G401.6 (cell line): ENCODE data around the gene MLYCD.

Source experiments
- FAIRE-seq: peaks from 2 replicates; lab custom pipeline; 2012; peaks lifted over from hg19 to GRCh38; lab: Jason Lieb, UNC

MLYCD gene

DNA sequence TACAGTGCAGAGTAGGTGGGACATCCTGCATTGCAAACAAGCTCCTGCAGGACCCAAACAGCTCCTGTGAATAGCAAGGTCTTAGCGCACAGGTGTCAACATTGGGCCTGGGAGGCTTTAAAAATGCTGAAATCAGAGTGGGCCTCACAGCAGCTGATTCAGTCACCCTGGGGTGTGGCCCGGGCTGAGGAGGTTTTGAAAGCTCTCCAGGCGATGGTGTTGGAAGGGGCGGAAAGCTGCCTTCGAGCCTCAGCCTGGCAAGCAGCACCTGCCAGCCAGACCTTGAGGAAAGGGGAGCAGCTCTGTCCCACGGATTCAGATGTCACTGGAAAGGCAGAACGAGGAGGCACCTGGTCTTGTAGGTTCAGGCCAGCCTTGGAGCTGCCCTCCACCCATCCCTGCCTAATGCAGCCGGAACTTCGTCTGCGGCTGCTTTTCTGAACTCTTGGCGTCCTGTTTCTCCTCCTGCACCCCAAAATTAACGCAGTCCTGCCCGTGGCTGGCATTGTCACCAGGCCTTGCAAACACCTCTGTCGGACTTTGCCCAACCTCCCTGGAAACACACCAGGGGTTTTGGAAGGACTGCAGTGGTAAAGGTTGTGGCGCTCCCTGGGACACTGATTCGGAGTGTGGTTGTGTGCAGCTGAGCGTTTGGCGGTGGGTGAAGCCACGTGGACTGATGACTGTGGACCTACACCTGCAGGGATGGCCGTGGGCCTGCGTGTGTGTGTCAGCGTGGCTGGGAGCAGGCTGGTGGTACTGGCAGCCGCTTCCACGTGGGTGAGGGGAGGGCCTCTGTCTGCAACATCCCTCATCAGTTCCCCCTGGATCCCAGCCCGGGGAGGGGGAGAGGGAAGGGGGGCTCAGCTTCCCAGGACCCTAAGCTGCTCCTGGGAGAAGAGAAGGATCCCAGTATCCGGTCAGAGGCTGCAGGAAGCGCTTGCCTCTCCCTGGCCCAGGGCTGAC lies 72.5 kb downstream of the MLYCD start:
- no peak for FAIRE-seq

DNA sequence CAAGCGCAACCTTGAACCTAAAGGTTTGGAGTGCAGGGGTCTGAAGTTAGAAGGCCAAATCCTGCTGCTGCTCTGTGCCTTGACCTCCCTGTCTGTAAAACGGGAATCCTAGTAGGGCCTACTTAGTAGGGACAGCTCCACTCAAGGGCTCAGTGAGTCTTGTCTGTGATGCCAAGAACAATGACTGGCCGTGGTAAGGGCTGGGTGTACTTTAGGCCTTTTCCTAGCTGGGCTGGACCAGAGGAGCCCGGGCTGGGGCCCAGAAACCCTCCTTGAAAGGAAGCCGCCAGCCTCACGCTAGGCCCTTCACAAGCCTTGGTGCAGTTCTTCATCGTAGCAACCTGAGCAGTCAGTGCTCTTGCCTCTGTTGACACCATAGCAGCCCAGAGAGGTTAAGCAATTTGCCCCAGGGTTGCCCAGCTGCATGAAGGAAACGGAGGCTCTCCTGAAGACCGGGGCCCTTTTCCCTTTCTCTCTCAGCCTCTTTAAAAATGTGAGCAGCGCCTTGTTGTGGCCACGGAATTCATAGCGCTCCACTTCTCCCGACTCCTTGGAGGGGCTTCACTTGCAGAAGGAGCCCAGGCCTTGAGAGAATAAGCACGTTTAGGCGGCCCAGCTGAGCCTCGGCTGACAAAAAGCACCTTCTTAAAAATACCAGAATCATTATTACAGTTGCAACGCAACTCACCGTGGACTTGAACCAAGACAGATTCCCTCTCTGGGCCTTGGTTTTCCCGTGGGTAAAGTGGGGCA lies 73.5 kb downstream of the MLYCD start:
- no peak for FAIRE-seq

DNA sequence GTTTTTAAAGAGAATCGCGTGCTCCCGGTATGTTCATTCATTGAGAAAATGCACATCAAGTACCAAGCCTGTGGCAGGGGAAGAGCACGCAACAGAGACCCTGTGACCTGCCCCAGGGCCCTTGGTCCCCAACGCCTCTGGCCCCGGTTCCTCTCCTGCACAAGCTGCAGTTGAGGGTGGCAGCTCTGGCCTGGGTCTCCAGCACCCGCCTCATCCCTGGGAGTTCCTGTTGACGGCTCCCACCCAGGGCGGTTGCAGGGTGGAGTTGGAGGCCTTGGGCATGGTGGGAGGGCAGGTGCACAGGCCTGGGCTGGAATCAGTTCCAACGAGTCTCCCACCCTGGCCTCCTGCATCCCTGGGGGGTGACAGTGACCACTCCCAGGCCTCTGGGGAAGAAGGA lies 74.2 kb downstream of the MLYCD start:
- FAIRE-seq = no peak

DNA sequence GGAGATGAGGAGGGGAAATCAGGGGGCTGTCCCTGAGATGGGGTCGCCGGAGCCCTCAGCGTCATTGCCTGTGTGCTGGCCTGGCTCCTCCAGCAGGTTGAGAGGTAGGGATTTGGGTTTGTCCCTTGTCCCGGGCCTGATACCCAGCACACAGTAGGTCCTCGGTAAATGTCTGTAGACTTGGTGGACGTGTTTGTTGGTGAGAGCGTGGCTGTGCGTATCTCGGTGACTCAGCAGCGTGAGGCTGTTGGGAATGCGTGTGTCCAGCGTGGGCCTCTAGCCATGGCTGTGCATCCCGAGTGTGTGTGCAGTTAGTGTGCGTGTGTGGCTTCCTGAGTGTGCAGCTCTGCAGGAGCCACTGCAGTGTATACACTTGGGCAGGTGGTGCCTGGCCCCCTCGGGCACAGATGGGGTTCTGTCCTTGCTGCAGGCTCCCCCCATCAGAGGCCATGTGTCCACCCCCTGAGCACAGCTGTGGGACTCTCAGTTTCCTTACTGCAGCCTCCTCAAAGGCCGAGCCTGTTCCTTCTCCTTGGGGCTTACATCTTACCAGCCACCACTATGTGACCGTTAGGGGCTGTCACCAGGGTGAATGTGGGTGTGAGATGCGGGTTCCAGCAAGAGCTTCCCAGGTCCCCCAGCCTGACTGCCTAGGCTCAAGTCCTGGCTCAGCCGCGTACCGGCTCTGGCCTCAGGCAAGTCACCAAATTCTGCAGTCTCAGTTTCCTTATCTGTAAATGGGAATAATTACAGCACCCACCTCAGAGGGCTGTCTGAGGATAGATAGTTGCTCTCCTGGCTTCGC lies 74.9 kb downstream of the MLYCD start:
- FAIRE-seq = no peak

GRCh38 chr16:83974475-83974874 lies 75.6 kb downstream of the MLYCD start:
- FAIRE-seq = no peak

DNA sequence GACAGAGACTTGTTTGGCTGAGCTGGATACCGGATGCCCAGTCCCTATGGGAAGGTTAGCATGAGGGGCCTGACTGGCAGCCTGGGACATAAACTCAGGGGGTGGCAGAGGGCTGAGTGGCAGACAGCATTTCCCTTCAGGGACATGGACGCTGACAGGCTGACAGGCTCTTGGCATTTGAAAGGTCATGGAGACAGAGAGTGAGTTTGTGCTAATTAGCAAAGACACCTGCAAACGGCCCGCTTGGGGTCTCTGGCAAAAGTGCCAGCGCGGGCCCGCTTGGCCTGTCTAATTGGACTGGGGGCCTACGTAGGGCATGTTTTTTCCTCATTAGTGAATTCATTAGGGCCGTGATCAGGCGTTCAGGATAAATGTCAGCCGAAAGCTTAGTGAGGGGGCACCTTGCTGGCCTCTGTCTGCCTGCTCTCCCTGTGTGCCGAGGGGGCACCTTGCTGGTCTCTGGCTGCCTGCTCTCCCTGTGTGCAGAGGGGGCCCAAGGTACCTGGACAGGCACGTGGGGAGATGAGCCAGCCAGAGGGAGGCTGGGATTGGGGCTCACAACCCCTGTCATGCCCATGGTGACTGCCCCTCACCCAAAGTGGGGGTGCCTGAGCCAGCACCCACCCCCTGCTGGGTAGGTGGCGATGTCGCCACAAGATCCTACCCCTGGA lies 76.8 kb downstream of the MLYCD start:
- no peak for FAIRE-seq
